HepG2 (cell line): ENCODE data around the gene ZG16. TPM values are rescaled to one million over a fixed set of nuclear protein-coding genes. Genes with fewer than 3 reads are reported as not detected.
"Not testable (repeated sequence)": the region's sequence is repeated elsewhere in the genome, so short reads cannot be mapped to it uniquely, and the experiment has no call there.

ENCODE experiments used
- ATAC-seq: fragments of 200-7000 bp; cut with Tn5 transposase; 3 replicates; pipeline ENCODE4 v1.9.1; 2020; ENCODE audit warnings: mild to moderate bottlenecking, moderate library complexity
- BruUV-seq: library from RNA; stranded (reverse); fragments of 400-500 nt; replicated peaks from 2 replicates; lab custom pipeline; 2021; lab: Mats Ljungman, UMichigan
- CTCF ChIA-PET: fragments of 300-600 bp; formaldehyde crosslinking; extraction: SDS; loops from one replicate; lab custom pipeline; 2021; ENCODE audit warnings: low total read pairs, inconsistent platforms, low intra/inter-chr PET ratio; lab: Yijun Ruan, JAX
- POLR2A ChIA-PET: fragments of 350-600 bp; sonication (Branson Sonifier 250); formaldehyde crosslinking; loops from one replicate; lab custom pipeline; 2020; ENCODE audit warnings: antibody characterized with exemption, inconsistent platforms; lab: Yijun Ruan, JAX
- DNase-seq: peaks from one replicate; pipeline ENCODE4 v3.0.0-alpha.2; 2015; ENCODE audit warnings: low spot score
- FAIRE-seq: peaks from 3 replicates; lab custom pipeline; 2011; peaks lifted over from hg19 to GRCh38; lab: Jason Lieb, UNC
- H2AFZ ChIP-seq: one replicate; pipeline ENCODE4 v1.6.1; 2011; ENCODE audit warnings: low read length, inconsistent platforms
- H3K27ac ChIP-seq: fragments of 300-600 bp; 3 replicates; pipeline ENCODE4 v1.8.0; 2011; ENCODE audit warnings: mixed run types, mild to moderate bottlenecking, mixed read lengths, low read length, inconsistent platforms; ENCODE audit not compliant: insufficient read depth; ENCODE audit errors: extremely low read length
- H3K27me3 ChIP-seq, 2 experiments: fragments of 200-600 bp in 1 of 2; 2 replicates in 1 of 2; 3 replicates in 1 of 2; pipeline versions ENCODE4 v1.6.0 to v1.8.0; 2011; ENCODE audit warnings: low read length in 2 of 2, mild to moderate bottlenecking in 2 of 2, moderate library complexity in 2 of 2, inconsistent platforms in 1 of 2; ENCODE audit not compliant: insufficient read depth in 2 of 2, control insufficient read depth in 1 of 2
- H3K36me3 ChIP-seq, 2 experiments: fragments of 200-600 bp in 1 of 2; replicated peaks in 1 of 2; 2 replicates in 1 of 2; 3 replicates in 1 of 2; pipeline versions ENCODE4 v1.5.1 to v1.8.0; 2011; ENCODE audit warnings: low read length in 2 of 2, inconsistent platforms in 1 of 2; ENCODE audit not compliant: insufficient read depth in 2 of 2, control insufficient read depth in 1 of 2
- H3K4me1 ChIP-seq: 2 replicates; pipeline ENCODE4 v1.5.1; 2012; ENCODE audit warnings: low read length, inconsistent platforms; ENCODE audit not compliant: insufficient read depth
- H3K4me2 ChIP-seq: 2 replicates; pipeline ENCODE4 v1.6.0; 2011; ENCODE audit warnings: low read depth, low read length, inconsistent platforms
- H3K4me3 ChIP-seq, 3 experiments: fragments of 200-600 bp in 1 of 3; sonication (generic), shearing (Covaris generic) in 1 of 3; replicated peaks in 1 of 3; 2 replicates each; pipeline ENCODE4 v1.5.1; 2011 to 2016; ENCODE audit warnings: low read length in 3 of 3, inconsistent platforms in 2 of 3, low read depth in 2 of 3, mild to moderate bottlenecking in 2 of 3, control low read depth in 1 of 3, mixed read lengths in 1 of 3; ENCODE audit not compliant: insufficient read depth in 1 of 3
- H3K79me2 ChIP-seq: one replicate; pipeline ENCODE4 v1.6.1; 2011; ENCODE audit warnings: low read length, inconsistent platforms; ENCODE audit not compliant: insufficient read depth
- H3K9ac ChIP-seq: 2 replicates; pipeline ENCODE4 v1.6.0; 2011; ENCODE audit warnings: mild to moderate bottlenecking, low read depth, low read length, inconsistent platforms; ENCODE audit not compliant: insufficient read depth
- H3K9me3 ChIP-seq: 2 replicates; pipeline ENCODE4 v1.5.1; 2012; ENCODE audit warnings: mild to moderate bottlenecking, low read length
- H4K20me1 ChIP-seq: 2 replicates; pipeline ENCODE4 v1.6.0; 2011; ENCODE audit warnings: inconsistent platforms, mild to moderate bottlenecking, low read length, moderate library complexity; ENCODE audit not compliant: insufficient read depth
- HIVEP1 ChIP-seq: sonication (generic); formaldehyde crosslinking; IDR thresholded peaks from 2 replicates; pipeline ENCODE4 v1.4.0; 2020; ENCODE audit warnings: mild to moderate bottlenecking, missing genetic modification reagents
- MBNL3 ChIP-seq: fragments of 250-450 bp; sonication (Bioruptor Pico); conservative IDR thresholded peaks from 2 replicates; pipeline ENCODE4 v1.8.0; 2022; ENCODE audit warnings: mild to moderate bottlenecking, inconsistent platforms
- MEIS2 ChIP-seq: sonication (generic); formaldehyde crosslinking; IDR thresholded peaks from 2 replicates; pipeline ENCODE4 v1.9.0; 2021; ENCODE audit warnings: mild to moderate bottlenecking, missing genetic modification reagents
- NFE2L2 ChIP-seq: fragments of 150-350 bp; IDR thresholded peaks from 2 replicates; pipeline ENCODE4 v1.6.1; 2014; ENCODE audit warnings: low read length
- SIN3B ChIP-seq: fragments of 150-350 bp; IDR thresholded peaks from 2 replicates; pipeline ENCODE4 v1.6.1; 2014; ENCODE audit warnings: low read length
- ZBTB38 ChIP-seq: sonication (generic); formaldehyde crosslinking; IDR thresholded peaks from 2 replicates; pipeline ENCODE4 v1.5.1; 2020; ENCODE audit warnings: mild to moderate bottlenecking, missing genetic modification reagents
- ZNF230 ChIP-seq: sonication (generic); formaldehyde crosslinking; IDR thresholded peaks from 2 replicates; pipeline ENCODE4 v1.4.0; 2020; ENCODE audit warnings: mild to moderate bottlenecking, missing genetic modification reagents
- ZNF256 ChIP-seq: sonication (generic); formaldehyde crosslinking; conservative IDR thresholded peaks from 2 replicates; pipeline ENCODE4 v1.4.0; 2020; ENCODE audit warnings: missing genetic modification reagents
- ZNF263 ChIP-seq: sonication (generic); formaldehyde crosslinking; IDR thresholded peaks from 2 replicates; pipeline ENCODE4 v1.4.0; 2020; ENCODE audit warnings: missing genetic modification reagents
- ZNF431 ChIP-seq: sonication (generic); formaldehyde crosslinking; IDR thresholded peaks from 2 replicates; pipeline ENCODE4 v1.9.0; 2022; ENCODE audit warnings: missing genetic modification reagents, low read depth, mild to moderate bottlenecking, borderline replicate concordance
- ZNF546 ChIP-seq: sonication (generic); formaldehyde crosslinking; conservative IDR thresholded peaks from 2 replicates; pipeline ENCODE4 v1.8.1; 2023; ENCODE audit warnings: mild to moderate bottlenecking, missing genetic modification reagents
- ZNF713 ChIP-seq: sonication (generic); formaldehyde crosslinking; IDR thresholded peaks from 2 replicates; pipeline ENCODE4 v1.4.0; 2020; ENCODE audit warnings: mild to moderate bottlenecking, missing genetic modification reagents
- ZNF770 ChIP-seq: sonication (generic); formaldehyde crosslinking; IDR thresholded peaks from 2 replicates; pipeline ENCODE4 v1.5.0; 2020; ENCODE audit warnings: mild to moderate bottlenecking, missing genetic modification reagents
- WGBS: methylation state at CpG from one replicate; pipeline ENCODE4 v1.1.6; 2017; ENCODE audit warnings: low lambda C conversion rate; 5-methylcytosine and 5-hydroxymethylcytosine counted together
- in situ Hi-C: cut with HindIII; loops from 2 replicates; pipeline ENCODE4 v1.10.0; 2017; ENCODE audit warnings: low pct_unique_long_range_greater_than_20kb; ENCODE audit not compliant: extremely low pct_ligation_motif_present
- intact Hi-C: fragments of 100-400 bp; cut with micrococcal nuclease; formaldehyde crosslinking; loops from one replicate; pipeline ENCODE4 v1.10.0; 2022; ENCODE audit not compliant: unreplicated experiment
- polyA plus RNA-seq, 8 experiments: library from polyadenylated mRNA; depleted of rRNA in 3 of 8; stranded (reverse) in 7 of 8; unstranded in 1 of 8; fragments of >200 nt; fragmentation: Illumina TruSeq in 4 of 8; extraction: Trizol in 4 of 8; gene quantifications; 2 replicates each; pipeline versions ENCODE4 v1.2.1 to v1.2.3, GENCODE V29; 2011 to 2016; ENCODE audit warnings: low read depth in 4 of 8, missing spikeins in 1 of 8, mixed read lengths in 1 of 8; ENCODE audit not compliant: insufficient read depth in 1 of 8
- total RNA-seq, 5 experiments: library from RNA; depleted of rRNA; stranded (reverse); fragments of >200 nt; fragmentation: Illumina TruSeq; extraction: Trizol; gene quantifications; 2 replicates each; pipeline ENCODE4 v1.2.3, GENCODE V29; 2016; ENCODE audit warnings: low read depth in 1 of 5
- TF ChIP-seq, protein P1 (sequence below): sonication (generic); formaldehyde crosslinking; IDR thresholded peaks from 2 replicates; pipeline ENCODE4 v1.8.0; 2022; ENCODE audit warnings: missing genetic modification reagents, mild to moderate bottlenecking, inconsistent platforms, borderline replicate concordance

ZG16 gene
- total and polyA plus RNA-seq, 2 of the 13 experiments (the other 11 are each of a cell fraction or from before 2014, with no cell fraction given): 0.04 to 0.07 TPM

GRCh38 chr16:29746518-29746917 lies 31.5 kb upstream of the ZG16 start:
- Histone ChIP-seq H3K4me1 (peaks cover 41% of the 10 kb centered on the region), H3K27me3 (peaks cover 0 to 11% of the 10 kb centered on the region in 2 experiments; a peak in 3 of 5 replicates)
- DNase-seq, CTCF ChIA-PET, H3K4me2 ChIP-seq, H3K36me3 ChIP-seq, FAIRE-seq, intact Hi-C loops, H3K27ac ChIP-seq, ATAC-seq, H4K20me1 ChIP-seq, H3K9me3 ChIP-seq, H3K79me2 ChIP-seq, BruUV-seq, POLR2A ChIA-PET, H3K9ac ChIP-seq, H2AFZ ChIP-seq, H3K4me3 ChIP-seq, in situ Hi-C loops: not testable (repeated sequence)
- WGBS: 40% methylated on average over 4 of the region's 4 CpGs
- TF ChIP-seq ZNF770: 0 out of 2 replicates have a peak, but pooled peaks have one; percentile 21

GRCh38 chr16:29747947-29748759 lies 29.9 kb upstream of the ZG16 start:
- Histone ChIP-seq H3K9ac (no peak overlapping the region), H3K36me3 (no peaks in the 10 kb centered on the region), H2AFZ (no peak overlapping the region), H3K4me2 (no peak overlapping the region), H3K9me3 (no peaks in the 10 kb centered on the region), H3K4me3 (no peak overlapping the region), H3K79me2 (no peaks in the 10 kb centered on the region), H3K27ac (no peak overlapping the region), H3K4me1 (peaks cover 28% of the 10 kb centered on the region), H4K20me1 (no peaks in the 10 kb centered on the region), H3K27me3 (peaks cover 0 to 11% of the 10 kb centered on the region in 2 experiments; a peak in 3 of 5 replicates)
- FAIRE-seq: no peak
- peak; percentile 15; the same call in 1 of the 3 replicates for ATAC-seq
- POLR2A ChIA-PET: interaction anchor here (1.7 kb wide), 1 partner anchor 42 kb away, joined by 7 read pairs; the partner anchor contains the start of gene KIF22
- in situ Hi-C loops (no loop called here), intact Hi-C loops (no loop called here)
- BruUV-seq: no TSS peak
- CTCF ChIA-PET: no interaction called here
- no peak for DNase-seq
- 69% methylated on average over 11 of the region's 30 CpGs for WGBS
- no peak for TF ChIP-seq ZNF713
- 0 out of 2 replicates have a peak, but pooled peaks have one; percentile 29 for TF ChIP-seq ZBTB38 (CRISPR knock-in tag)
- TF ChIP-seq, protein P1, sequence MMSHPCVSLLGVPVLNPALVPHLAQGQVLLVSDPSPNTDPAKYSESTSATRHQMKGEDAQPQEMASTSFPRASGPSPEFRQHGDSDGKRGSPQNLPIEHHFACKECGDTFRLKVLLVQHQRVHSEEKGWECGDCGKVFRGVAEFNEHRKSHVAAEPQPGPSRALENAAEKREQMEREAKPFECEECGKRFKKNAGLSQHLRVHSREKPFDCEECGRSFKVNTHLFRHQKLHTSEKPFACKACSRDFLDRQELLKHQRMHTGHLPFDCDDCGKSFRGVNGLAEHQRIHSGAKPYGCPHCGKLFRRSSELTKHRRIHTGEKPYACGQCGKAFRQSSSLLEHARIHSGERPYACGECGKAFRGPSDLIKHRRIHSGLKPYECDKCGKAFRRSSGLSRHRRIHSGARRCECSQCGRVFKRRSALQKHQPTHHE (CRISPR knock-in tag): 0 out of 2 replicates have a peak, but pooled peaks have one; percentile 34
- TF ChIP-seq ZNF431 (CRISPR knock-in tag): no peak
- TF ChIP-seq MBNL3 (CRISPR knock-in tag): no peak
- no peak for TF ChIP-seq ZNF546 (CRISPR knock-in tag)
- no peak for TF ChIP-seq NFE2L2
- TF ChIP-seq MEIS2 (CRISPR knock-in tag): no peak
- no peak for TF ChIP-seq SIN3B
- TF ChIP-seq ZNF263 (CRISPR knock-in tag): 0 out of 2 replicates have a peak, but pooled peaks have one; percentile 14
- TF ChIP-seq ZNF230 (CRISPR knock-in tag): no peak
- no peak for TF ChIP-seq ZNF256 (CRISPR knock-in tag)
- TF ChIP-seq HIVEP1 (CRISPR knock-in tag): no peak
